ENCODE results near the gene P2RX3. TPM values are rescaled to one million over a fixed set of nuclear protein-coding genes. Genes with fewer than 3 reads are reported as not detected.

The P2RX3 gene
- total and polyA plus RNA-seq, 2 of the 8 experiments (the other 6 are each of a cell fraction or from before 2014, with no cell fraction given) = 0.45 to 0.47 TPM

DNA sequence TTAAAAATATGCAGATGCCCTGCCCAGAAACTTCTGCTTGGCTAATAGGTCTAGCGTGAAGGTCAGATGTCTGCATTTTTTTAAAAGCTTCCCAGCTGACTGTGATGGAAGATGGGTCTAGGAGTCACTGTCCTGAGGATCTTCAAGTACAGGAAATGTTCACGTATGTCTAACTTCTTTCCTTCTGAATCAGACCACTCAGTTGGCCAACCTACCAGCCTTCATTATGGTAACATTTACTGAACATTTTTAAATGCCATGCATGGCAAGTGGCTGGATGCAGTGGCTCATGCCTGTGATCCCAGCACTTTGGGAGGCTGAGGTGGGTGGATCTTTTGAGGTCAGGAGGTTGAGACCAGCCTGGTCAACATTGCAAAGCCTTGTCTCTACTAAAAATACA, 53.4 kb downstream of the P2RX3 start:
- Histone ChIP-seq H2AFZ (ENCODE audit: low read length) (no peak overlapping the region), H3K23me2 (ENCODE audit: low read depth, low read length) (no peaks in the 10 kb centered on the region), H2BK15ac (ENCODE audit: low read length) (no peak overlapping the region), H3K9me3 (ENCODE audit: insufficient read depth in 2 of 2, low read depth in 1 of 2, low read length in 1 of 2) (no peaks in the 10 kb centered on the region), H3K4me3 (ENCODE audit: extremely low read depth in 1 of 4, insufficient read depth in 2 of 4, low read depth in 3 of 4, low read length in 4 of 4) (no peak overlapping the region), H2BK5ac (ENCODE audit: low read depth, low read length) (no peak overlapping the region), H4K91ac (replicated peaks; ENCODE audit: insufficient read length, low read length) (no peak overlapping the region), H3K56ac (replicated peaks; ENCODE audit: insufficient read length, low read depth, low read length) (no peak overlapping the region), H3K4ac (replicated peaks; ENCODE audit: insufficient read length, low read depth, low read length) (no peak overlapping the region), H3K4me2 (ENCODE audit: insufficient read depth in 1 of 2, low read depth in 2 of 2, low read length in 2 of 2) (no peak overlapping the region), H3K14ac (ENCODE audit: insufficient read length) (no peak overlapping the region), H3K18ac (ENCODE audit: extremely low read depth, low read length) (no peak overlapping the region), H2BK20ac (ENCODE audit: low read length) (no peak overlapping the region), H3K23ac (ENCODE audit: insufficient read length) (no peak overlapping the region), H3K79me2 (ENCODE audit: control insufficient read depth in 1 of 2, insufficient read depth in 2 of 2, low read length in 2 of 2) (no peaks in the 10 kb centered on the region), H3K79me1 (ENCODE audit: low read depth, low read length) (no peaks in the 10 kb centered on the region; the same call in 1 of the 2 replicates), H3K27ac (ENCODE audit: low read depth, low read length) (no peak overlapping the region), H3K36me3 (ENCODE audit: control insufficient read depth in 2 of 4, insufficient read depth in 4 of 4, low read length in 3 of 4) (no peaks in the 10 kb centered on the region), H2AK5ac (ENCODE audit: low read depth, low read length) (no peak overlapping the region), H3K27me3 (replicated peaks in 1 of 4; ENCODE audit: control insufficient read depth in 3 of 4, extremely low read depth in 1 of 4, insufficient read depth in 3 of 4, low read length in 3 of 4) (no peaks in the 10 kb centered on the region), H4K5ac (ENCODE audit: insufficient read length, low read depth, low read length) (no peak overlapping the region), H4K20me1 (replicated peaks in 1 of 2; ENCODE audit: control insufficient read depth in 1 of 2, insufficient read depth in 2 of 2, low read length in 2 of 2) (no peaks in the 10 kb centered on the region), H3K4me1 (replicated peaks in 1 of 4; ENCODE audit: control insufficient read depth in 3 of 4, insufficient read depth in 4 of 4, low read length in 3 of 4) (no peaks in the 10 kb centered on the region), H2BK120ac (replicated peaks; ENCODE audit: low read depth, low read length) (no peak overlapping the region), H4K8ac (ENCODE audit: extremely low read depth, insufficient read depth, low read length) (no peak overlapping the region), H2BK12ac (ENCODE audit: low read depth, low read length) (no peak overlapping the region), H3K9ac (replicated peaks in 1 of 4; ENCODE audit: extremely low read depth in 1 of 4, low read depth in 3 of 4, low read length in 3 of 4) (no peak overlapping the region)
- 87% methylated on average over 2 of the region's 2 CpGs; no CpG with 5 or more reads in 1 of the 2 experiments for WGBS, 2 experiments (ENCODE audit: extremely low coverage in 1 of 2, insufficient coverage in 1 of 2, insufficient read length in 1 of 2, insufficient replicate concordance in 2 of 2, low coverage in 1 of 2, low lambda C conversion rate in 2 of 2, missing lambda C conversion rate in 1 of 2)
- no peak for DNase-seq (ENCODE audit: low read depth in 1 of 2, low spot score in 2 of 2)
- CTCF ChIA-PET (ENCODE audit: partially characterized antibody) = interaction anchor here (1.7 kb wide), 1 partner anchor 12 kb away, joined by 4 read pairs; no protein-coding TSS in a partner anchor
- TF ChIP-seq JUN (IDR thresholded peaks at IDR 0.05; ENCODE audit: low read depth, low read length) = no peak
- TF ChIP-seq TAF7 (optimal IDR thresholded peaks at IDR 0.05; ENCODE audit: borderline replicate concordance, low read depth, low read length) = no peak
- no peak for TF ChIP-seq ZNF274 (IDR thresholded peaks at IDR 0.05; ENCODE audit: borderline replicate concordance, extremely low read depth, low read length)
- no peak for TF ChIP-seq SIRT6 (IDR thresholded peaks at IDR 0.05; ENCODE audit: low read length)
- TF ChIP-seq EGR1 (IDR thresholded peaks at IDR 0.05; ENCODE audit: borderline replicate concordance, low read depth, low read length) = no peak
- TF ChIP-seq YY1 (IDR thresholded peaks at IDR 0.05; ENCODE audit: low read depth, low read length) = no peak
- TF ChIP-seq, protein P1, sequence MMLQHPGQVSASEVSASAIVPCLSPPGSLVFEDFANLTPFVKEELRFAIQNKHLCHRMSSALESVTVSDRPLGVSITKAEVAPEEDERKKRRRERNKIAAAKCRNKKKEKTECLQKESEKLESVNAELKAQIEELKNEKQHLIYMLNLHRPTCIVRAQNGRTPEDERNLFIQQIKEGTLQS (IDR thresholded peaks at IDR 0.05; ENCODE audit: insufficient read depth, low read depth, low read length) = no peak
- no peak for FAIRE-seq
- POLR2A ChIA-PET (ENCODE audit: partially characterized antibody) = interaction anchor here (1.6 to 1.7 kb wide), 2 partner anchors 27 to 66 kb away, joined by 3 read pairs; no protein-coding TSS in a partner anchor

All from H1 (cell line).